GM23338 (cell line): ENCODE results near the gene MAD1L1.

Experiments used
- CREB1 ChIP-seq: fragments of 250-450 bp; sonication (Bioruptor Pico); IDR thresholded peaks from 2 replicates; pipeline ENCODE4 v1.5.0; 2020; ENCODE audit warnings: low read depth, mild to moderate bottlenecking, moderate library complexity
- EZH2 ChIP-seq: fragments of 200-600 bp; sonication (generic); IDR thresholded peaks from one replicate; pipeline ENCODE4 v1.8.0; 2017; ENCODE audit warnings: antibody characterized with exemption, mild to moderate bottlenecking, low read depth; ENCODE audit not compliant: unreplicated experiment
- EZH2phosphoT487 ChIP-seq: fragments of 200-600 bp; sonication (generic); IDR thresholded peaks from one replicate; pipeline ENCODE4 v1.8.1; 2018; ENCODE audit warnings: antibody characterized with exemption; ENCODE audit not compliant: unreplicated experiment
- JUNB ChIP-seq: IDR thresholded peaks from one replicate; pipeline ENCODE4 v1.6.1; 2016; ENCODE audit warnings: antibody characterized with exemption; ENCODE audit not compliant: unreplicated experiment
- NANOG ChIP-seq: IDR thresholded peaks from 2 replicates; pipeline ENCODE4 v1.6.1; 2016; ENCODE audit warnings: antibody characterized with exemption, borderline replicate concordance
- POLR2AphosphoS5 ChIP-seq: IDR thresholded peaks from 2 replicates; pipeline ENCODE4 v1.6.1; 2016; ENCODE audit warnings: antibody characterized with exemption, low read depth
- REST ChIP-seq: IDR thresholded peaks from one replicate; pipeline ENCODE4 v1.6.1; 2018; ENCODE audit warnings: antibody characterized with exemption; ENCODE audit not compliant: unreplicated experiment
- ZNF331 ChIP-seq: fragments of 250-450 bp; sonication (Bioruptor Pico); IDR thresholded peaks from 2 replicates; pipeline ENCODE4 v1.5.0; 2020; ENCODE audit warnings: low read depth, mild to moderate bottlenecking, moderate library complexity
- TF ChIP-seq, protein P1 (sequence below), 2 experiments: fragments of 200-600 bp in 1 of 2; sonication (generic) in 1 of 2; conservative IDR thresholded peaks; 2 replicates each; pipeline versions ENCODE4 v1.5.1 to v1.6.1; 2016 to 2017; ENCODE audit warnings: antibody characterized with exemption in 2 of 2, low read depth in 2 of 2, mild to moderate bottlenecking in 2 of 2, moderate library complexity in 1 of 2

DNA sequence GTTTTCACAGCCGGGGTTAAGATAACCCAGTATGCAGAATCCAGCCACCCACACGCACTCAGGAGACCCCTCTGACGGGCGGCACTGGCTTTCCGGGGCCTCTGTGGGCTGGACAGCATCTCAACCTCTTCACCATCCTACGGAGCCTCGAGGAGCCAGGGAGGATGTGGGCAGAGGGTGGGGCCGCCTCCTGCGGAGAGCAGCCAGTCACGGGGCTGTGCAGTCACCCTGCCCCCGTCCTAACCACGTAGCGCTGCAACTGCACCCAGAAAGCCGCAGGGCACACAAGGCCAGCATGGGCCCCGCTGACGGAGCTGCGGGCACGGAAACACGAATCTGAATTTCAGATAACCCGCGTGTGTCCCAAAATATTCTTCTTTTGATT lies 292.4 kb downstream of the MAD1L1 start:
- TF ChIP-seq EZH2phosphoT487 (no peak), POLR2AphosphoS5 (no peak), EZH2 (no peak), JUNB (no peak), REST (no peak), ZNF331 (CRISPR knock-in tag) (no peak), CREB1 (CRISPR knock-in tag) (no peak), NANOG (no peak)
- TF ChIP-seq, protein P1, sequence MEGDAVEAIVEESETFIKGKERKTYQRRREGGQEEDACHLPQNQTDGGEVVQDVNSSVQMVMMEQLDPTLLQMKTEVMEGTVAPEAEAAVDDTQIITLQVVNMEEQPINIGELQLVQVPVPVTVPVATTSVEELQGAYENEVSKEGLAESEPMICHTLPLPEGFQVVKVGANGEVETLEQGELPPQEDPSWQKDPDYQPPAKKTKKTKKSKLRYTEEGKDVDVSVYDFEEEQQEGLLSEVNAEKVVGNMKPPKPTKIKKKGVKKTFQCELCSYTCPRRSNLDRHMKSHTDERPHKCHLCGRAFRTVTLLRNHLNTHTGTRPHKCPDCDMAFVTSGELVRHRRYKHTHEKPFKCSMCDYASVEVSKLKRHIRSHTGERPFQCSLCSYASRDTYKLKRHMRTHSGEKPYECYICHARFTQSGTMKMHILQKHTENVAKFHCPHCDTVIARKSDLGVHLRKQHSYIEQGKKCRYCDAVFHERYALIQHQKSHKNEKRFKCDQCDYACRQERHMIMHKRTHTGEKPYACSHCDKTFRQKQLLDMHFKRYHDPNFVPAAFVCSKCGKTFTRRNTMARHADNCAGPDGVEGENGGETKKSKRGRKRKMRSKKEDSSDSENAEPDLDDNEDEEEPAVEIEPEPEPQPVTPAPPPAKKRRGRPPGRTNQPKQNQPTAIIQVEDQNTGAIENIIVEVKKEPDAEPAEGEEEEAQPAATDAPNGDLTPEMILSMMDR (conservative IDR thresholded peaks at IDR 0.05; ENCODE audit: low read depth in 2 of 2) = no peak
